Upper lobe of right lung (tissue), 1 donor: Measurements from ENCODE around the gene ANO4. TPM values are rescaled to one million over a fixed set of nuclear protein-coding genes. Genes with fewer than 3 reads are reported as not detected.

Experiments used
- ATAC-seq: fragments of 200-7000 bp; cut with Tn5 transposase; one replicate; pipeline ENCODE4 v1.9.1; 2020; ENCODE audit warnings: mild to moderate bottlenecking, moderate library complexity
- DNase-seq: peaks from one replicate; pipeline ENCODE4 v3.0.0-alpha.2; 2020
- H3K27ac ChIP-seq: fragments of 200-600 bp; one replicate; pipeline ENCODE4 v1.8.0; 2022
- H3K27me3 ChIP-seq: fragments of 200-600 bp; one replicate; pipeline ENCODE4 v1.8.0; 2022; ENCODE audit warnings: mild to moderate bottlenecking
- H3K36me3 ChIP-seq: fragments of 200-600 bp; one replicate; pipeline ENCODE4 v1.8.0; 2022
- H3K4me1 ChIP-seq: fragments of 200-600 bp; one replicate; pipeline ENCODE4 v1.8.0; 2022
- H3K4me3 ChIP-seq: fragments of 200-600 bp; one replicate; pipeline ENCODE4 v1.8.0; 2022; ENCODE audit warnings: mild to moderate bottlenecking
- H3K9me3 ChIP-seq: fragments of 200-600 bp; one replicate; pipeline ENCODE4 v1.8.0; 2022
- CTCF ChIP-seq: fragments of 200-600 bp; IDR thresholded peaks from one replicate; pipeline ENCODE4 v1.8.0; 2022; ENCODE audit warnings: antibody characterized with exemption
- intact Hi-C: fragments of 100-400 bp; cut with DNase I; formaldehyde crosslinking; loops from one replicate; pipeline ENCODE4 v1.11.0; 2022
- total RNA-seq: library from RNA; stranded (reverse); fragmentation: NEBNext Ultra II Directional; extraction: Animal tissue kit (Norgen Biotek cat#: 25700); gene quantifications from one replicate; pipeline ENCODE4 v1.2.1, GENCODE V29; 2021
- donor health status: DM: no; HTN: yes; CAD: no; lungs with severe emphysema.

ANO4 gene
- total RNA-seq, 1 donor from 2014 or later, result 0.38 TPM

GRCh38 chr12:100797246-100797645 lies 2.7 kb downstream of the ANO4 start:
- Histone ChIP-seq H3K9me3 (no peaks in the 10 kb centered on the region), H3K4me1 (no peaks in the 10 kb centered on the region), H3K27ac (no peak overlapping the region), H3K36me3 (no peaks in the 10 kb centered on the region), H3K27me3 (no peaks in the 10 kb centered on the region), H3K4me3 (no peak overlapping the region)
- ATAC-seq (no peak), DNase-seq (no peak)
- intact Hi-C loops, result no loop called here
- no peak for TF ChIP-seq CTCF

GRCh38 chr12:100797786-100798185 lies 3.2 kb downstream of the ANO4 start:
- intact Hi-C loops, result no loop called here
- Histone ChIP-seq H3K27ac (no peak overlapping the region), H3K4me3 (no peak overlapping the region), H3K36me3 (no peaks in the 10 kb centered on the region), H3K4me1 (no peaks in the 10 kb centered on the region), H3K27me3 (no peaks in the 10 kb centered on the region), H3K9me3 (no peaks in the 10 kb centered on the region)
- ATAC-seq (no peak), DNase-seq (no peak)
- TF ChIP-seq CTCF, result no peak

- Histone ChIP-seq H3K27me3 (no peaks in the 10 kb centered on the region), H3K27ac (no peak overlapping the region), H3K4me3 (no peak overlapping the region), H3K4me1 (no peaks in the 10 kb centered on the region), H3K36me3 (no peaks in the 10 kb centered on the region), H3K9me3 (no peaks in the 10 kb centered on the region)
- intact Hi-C loops, result no loop called here
- ATAC-seq, result no peak
- DNase-seq, result no peak
- no peak for TF ChIP-seq CTCF
Observed at GRCh38 chr12:100798286-100799160, 3.9 kb downstream of the ANO4 start.

- H3K4me3 ChIP-seq, result no peak overlapping the region
- intact Hi-C loops, result no loop called here
- H3K27ac ChIP-seq, result no peak overlapping the region
- no peaks in the 10 kb centered on the region for H3K9me3 ChIP-seq
- no peaks in the 10 kb centered on the region for H3K27me3 ChIP-seq
- DNase-seq (no peak), ATAC-seq (no peak)
- H3K4me1 ChIP-seq, result no peaks in the 10 kb centered on the region
- H3K36me3 ChIP-seq, result no peaks in the 10 kb centered on the region
- no peak for TF ChIP-seq CTCF
Observed at GRCh38 chr12:100799770-100800169, 5.2 kb downstream of the ANO4 start.

- no peak for DNase-seq
- no peaks in the 10 kb centered on the region for H3K27me3 ChIP-seq
- ATAC-seq, result no peak
- no peak for TF ChIP-seq CTCF
- H3K9me3 ChIP-seq, result no peaks in the 10 kb centered on the region
- H3K4me1 ChIP-seq, result no peaks in the 10 kb centered on the region
- H3K36me3 ChIP-seq, result no peaks in the 10 kb centered on the region
- intact Hi-C loops, result no loop called here
- H3K4me3 ChIP-seq, result no peak overlapping the region
- no peak overlapping the region for H3K27ac ChIP-seq
Observed at GRCh38 chr12:100800723-100801122, 6.1 kb downstream of the ANO4 start.
